ENCODE data around the gene SAMD4B.
"Not testable (repeated sequence)": the region's sequence is repeated elsewhere in the genome, so short reads cannot be mapped to it uniquely, and the experiment has no call there.

Gene SAMD4B

DNA sequence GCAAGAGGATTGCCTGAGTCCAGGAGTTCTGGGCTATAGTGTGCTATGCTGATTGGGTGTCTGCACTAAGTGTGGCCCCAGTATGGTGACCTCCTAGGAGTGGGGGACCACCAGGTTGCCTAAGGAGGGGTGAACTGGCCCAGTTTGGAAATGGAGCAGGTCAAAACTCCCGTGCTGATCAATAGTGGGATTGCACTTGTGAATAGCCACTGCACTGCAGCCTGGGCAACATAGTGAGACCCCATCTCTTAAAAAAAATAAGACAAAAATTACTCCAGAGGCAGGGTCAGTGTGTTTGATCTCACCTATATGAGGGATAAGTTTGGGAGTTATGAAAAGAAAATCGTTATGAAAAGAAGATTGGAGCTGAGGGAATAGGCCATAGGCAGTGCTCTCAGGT is 27.0 kb downstream of the SAMD4B start:
- DNase-seq: no peak

DNA sequence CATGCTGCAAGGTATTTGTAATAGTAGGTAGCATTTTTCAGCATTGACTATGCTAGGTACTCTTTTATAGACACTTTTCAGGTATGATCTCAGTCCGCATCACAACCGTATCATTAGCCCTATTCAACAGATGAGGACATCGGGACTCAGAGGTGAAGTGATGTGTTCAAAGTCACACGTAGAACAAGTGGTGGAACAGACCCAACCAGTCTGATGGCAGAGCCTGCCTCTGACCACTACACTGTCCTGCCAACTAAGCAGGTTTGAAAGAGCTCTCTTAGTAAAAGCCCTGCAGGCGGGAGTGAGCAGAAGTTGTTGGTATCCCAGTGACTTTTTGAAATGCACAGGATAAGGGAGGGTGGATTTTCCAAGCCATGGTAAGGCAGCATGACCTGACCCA is 28.5 kb downstream of the SAMD4B start:
- no peak for DNase-seq

DNA sequence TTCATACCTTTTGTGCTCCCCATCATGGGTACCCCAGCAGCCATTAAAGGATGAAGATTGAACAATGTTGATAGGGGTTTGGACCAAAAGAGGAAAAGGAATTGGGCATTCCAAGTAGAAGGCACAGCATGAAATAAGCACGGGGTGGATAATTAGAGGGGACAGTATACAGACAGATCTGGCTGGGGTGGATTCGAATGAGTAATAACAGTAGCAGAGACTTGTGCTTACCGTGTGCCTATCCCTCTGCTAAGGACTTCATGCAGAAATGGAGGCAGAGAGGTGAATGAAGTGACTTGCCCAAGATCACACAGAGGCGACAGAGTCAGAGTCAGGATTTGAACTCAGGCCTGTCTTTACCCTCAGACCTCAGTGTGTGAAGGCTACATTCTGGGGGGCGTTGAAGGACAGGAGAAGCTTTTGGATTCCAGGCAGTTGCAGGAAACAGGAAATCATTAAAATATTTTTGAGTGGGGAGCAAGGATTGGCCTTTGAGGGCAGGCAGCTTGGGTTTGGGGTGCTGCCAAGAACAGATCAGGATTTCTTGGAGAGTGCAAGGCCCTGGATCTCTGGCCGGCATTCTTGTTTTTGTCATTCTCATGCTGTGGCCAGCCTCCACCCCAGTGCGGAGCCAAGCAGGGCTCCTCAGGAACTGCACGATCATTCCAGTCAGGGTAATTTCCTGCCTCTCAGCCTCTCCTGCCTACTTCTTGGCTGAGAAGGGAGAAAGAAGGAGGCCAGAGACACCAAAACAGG is 30.0 kb downstream of the SAMD4B start:
- peak; percentile 70 for DNase-seq

- DNase-seq: no peak
Observed at GRCh38 chr19:39372941-39373340, 30.7 kb downstream of the SAMD4B start.

GRCh38 chr19:39375929-39376328 is 33.7 kb downstream of the SAMD4B start:
- no peak for DNase-seq

DNA sequence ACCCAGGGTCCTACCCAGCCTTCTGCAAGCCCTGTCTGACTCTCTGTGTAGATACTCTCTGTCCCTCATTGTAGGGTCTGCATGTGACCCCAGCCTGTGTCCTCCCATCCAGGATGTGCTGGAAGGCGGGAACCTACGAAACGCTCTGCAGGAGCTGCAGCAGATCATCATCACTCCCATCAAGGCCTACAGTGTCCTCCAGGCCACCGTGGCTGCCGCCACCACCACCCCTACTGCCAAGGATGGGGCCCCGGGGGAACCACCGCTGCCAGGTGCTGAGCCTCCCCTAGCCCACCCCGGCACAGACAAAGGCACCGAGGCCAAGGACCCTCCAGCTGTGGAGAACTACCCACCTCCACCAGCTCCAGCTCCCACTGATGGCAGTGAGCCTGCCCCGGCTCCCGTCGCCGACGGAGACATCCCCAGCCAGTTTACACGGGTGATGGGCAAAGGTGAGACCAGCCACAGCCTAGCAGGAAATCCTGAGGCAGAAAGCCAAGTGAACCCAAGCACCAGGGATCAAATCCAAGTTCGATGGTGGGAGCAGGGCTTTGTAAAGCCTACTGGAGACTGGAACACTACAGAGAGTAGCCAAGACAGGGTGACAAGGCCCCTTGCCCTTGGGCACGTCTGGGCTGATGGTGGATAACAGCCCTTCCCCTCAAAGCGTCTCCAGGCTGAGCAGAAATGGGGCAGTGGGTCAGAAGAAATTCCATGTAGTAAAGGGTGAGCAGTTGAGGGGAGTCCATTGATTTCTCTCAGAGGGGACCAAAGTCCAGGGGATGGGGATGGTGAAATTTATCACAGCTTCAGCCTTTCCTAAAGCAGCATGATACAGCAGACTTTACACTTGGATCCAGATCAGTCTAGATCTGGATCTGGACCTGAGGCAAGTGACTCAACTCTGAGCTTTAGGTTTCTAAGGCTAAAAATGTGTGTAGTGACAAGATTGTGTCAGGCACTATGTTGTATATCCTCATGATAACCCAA is 35.4 kb downstream of the SAMD4B start:
- DNase-seq: no peak

DNA sequence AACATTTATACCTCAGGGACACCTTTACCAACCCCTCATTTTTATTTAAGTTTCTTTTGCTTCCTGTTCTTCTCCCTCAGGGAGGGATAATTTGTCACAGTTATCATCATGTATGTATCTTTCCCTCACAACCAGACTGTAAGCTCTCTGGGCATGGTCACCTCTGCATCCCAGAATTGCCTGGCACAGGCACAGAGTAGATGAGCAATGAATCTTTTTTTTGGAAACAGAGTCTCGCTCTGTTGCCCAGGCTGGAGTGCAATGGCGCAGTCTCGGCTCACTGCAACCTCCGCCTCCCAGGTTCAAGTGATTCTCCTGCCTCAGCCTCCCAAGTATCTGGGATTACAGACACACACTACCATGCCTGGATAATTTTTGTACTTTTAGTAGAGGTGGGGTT is 37.1 kb downstream of the SAMD4B start:
- not testable (repeated sequence) for DNase-seq

DNA sequence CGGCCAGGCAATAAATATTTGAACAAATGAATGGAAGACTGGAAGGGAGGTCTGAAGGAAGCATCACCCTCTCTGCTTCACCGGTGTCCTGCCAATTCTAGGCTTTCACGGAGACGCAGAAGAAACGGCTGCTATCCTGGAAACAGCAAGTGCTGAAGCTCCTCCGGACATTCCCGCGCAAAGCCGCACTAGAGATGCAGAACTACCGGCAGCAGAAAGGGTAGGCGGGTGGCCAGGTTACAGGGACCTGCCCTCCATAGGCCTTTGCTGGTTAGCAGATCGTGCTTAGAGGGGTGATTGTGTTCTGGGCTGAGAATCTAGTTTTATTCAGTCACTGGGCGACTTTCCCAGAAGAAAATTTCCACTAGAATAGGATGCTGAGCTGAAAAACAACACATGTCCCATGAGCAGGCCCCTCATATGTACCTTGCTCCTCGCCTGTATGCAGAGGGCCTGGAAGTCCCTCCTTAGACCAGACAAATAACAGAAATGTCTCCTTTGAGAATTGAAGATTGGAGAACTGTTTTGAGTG is 37.7 kb downstream of the SAMD4B start:
- DNase-seq: peak; percentile 52

GRCh38 chr19:39380521-39381502 is 38.6 kb downstream of the SAMD4B start:
- no peak for DNase-seq

GRCh38 chr19:39381910-39382611 is 39.8 kb downstream of the SAMD4B start:
- DNase-seq: no peak

DNA sequence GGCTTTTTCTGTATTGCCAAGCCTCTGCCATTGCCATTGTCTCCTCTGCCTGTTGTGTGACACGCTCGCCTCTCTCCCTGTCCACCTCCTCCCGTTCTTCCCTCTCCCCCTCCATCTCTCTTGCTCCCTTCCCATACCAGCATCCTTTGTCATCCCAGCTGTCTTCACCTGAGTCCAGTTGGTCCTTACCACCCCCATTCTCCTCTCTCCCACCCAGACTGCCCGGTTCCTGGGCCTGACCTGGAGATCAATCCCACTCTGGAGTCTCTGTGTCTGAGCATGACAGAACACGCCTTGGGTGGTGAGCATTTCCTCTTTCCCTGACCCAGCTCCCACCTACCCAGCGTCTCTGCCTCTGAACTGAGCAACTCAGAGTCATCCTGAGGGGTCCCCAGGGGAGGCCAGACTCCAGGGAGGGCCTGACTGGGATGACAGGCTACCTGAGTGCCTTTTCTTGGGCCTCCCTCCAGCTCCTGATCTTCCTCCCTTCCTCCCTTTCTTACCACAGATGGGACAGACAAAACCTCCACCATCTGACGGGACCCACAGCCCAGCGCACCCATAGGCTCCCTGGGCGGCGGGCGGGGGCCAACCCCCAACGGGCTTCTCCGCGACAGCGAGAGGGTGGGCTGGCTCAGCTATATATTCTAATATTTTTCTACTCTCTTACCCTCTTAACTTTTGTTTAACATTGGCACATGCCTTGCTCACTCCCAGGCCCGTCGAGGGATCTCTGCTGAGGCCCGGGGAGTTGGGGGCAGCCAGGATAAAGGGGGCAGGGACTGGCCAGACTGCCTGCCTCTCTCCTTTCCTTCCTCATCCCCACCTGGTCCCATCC is 41.0 kb downstream of the SAMD4B start:
- no peak for DNase-seq

DNA sequence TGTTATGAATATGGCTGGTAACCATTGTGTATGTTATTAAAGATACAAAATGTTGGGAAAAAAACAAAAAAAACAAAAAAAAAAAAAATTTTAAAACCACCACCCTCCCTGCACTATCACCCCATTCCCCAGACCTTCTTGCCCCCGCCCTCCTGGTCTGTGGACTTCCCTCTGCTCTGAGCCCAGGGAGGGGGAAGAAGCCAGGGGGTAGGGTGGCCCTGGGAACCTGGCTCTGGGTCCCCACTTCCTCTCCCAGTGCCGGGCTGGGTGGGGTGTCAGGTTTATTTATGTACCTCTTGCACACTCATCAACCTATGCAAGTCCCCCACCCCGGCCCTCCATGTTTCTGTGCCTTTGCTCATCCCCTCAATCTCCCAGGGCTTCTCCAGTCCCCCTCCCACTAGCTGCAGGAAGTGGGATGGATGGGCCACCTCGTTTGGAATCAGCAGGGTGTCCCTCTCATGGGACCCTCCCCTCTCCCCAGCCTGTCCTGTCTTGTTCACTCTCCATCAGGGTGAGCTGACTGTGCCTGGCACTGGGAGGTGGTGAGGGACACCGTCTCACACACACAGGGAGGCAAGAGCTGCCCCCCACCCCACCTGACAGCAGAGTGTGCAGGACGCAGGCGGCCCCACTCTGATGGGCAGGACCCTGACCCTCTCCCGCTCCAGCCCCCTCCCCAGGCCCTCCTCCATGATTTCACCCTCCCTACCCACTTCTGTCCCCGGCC is 42.8 kb downstream of the SAMD4B start:
- DNase-seq: no peak

DNA sequence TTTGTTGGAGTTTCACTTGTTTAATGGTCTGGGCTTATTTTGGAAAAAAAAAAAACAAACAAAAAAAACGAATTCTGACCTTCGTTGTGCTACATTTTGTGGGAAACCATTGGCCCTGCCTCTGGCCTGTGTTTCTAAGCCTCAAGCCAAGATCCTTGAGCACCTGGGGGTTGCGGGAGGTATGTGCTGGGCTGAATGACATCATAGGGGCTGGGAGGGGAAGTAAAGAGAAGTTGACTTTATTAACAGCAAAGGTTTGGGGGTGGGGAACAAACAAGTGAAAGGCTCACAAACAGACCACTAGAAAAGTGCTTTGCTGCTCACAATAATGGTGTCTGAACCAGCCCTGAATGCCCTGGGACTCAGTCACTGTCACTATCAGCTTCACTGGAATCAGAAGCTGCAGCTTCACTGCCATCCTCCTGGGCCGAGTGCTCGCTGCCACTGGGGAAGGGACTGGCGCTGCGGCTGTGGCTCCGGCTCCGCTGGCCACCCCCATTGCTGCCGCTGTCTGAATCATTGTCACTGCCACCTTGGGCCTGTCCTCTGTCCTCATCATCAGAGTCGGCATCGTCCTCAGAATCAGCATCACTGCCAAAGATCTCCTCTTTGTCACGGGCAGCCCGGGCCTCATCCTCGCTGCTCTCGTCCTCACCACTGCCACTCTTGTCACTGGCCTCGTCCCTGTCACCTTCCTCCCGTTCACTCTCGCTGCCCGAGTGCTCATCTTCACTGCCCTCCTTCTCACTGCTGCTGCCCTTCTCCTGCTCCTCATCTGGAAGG is 43.6 kb downstream of the SAMD4B start:
- DNase-seq: no peak

DNA sequence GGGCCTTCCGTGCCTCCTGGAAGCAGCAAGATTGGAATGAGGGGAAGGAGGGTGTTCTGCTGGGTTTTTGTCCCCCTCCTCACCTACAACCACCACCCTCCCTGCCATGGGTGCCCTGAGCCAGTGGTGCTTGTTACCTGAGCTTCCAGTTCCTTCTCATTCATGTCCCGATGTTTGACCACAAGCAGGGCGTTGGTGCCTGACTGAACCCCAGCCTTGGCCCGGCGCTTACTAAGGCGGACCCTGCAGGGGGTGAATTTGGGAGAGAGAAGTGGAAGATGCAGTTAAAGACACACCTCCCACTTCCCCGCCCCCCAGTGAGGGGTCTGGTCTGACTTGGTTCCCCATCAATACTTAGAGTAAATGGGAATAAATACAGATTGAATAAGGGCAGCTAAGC is 44.3 kb downstream of the SAMD4B start:
- DNase-seq: no peak

- no peak for DNase-seq
Observed at GRCh38 chr19:39388657-39389056, 46.4 kb downstream of the SAMD4B start.

GRCh38 chr19:39389631-39390414 is 47.6 kb downstream of the SAMD4B start:
- DNase-seq: no peak

- no peak for DNase-seq
Observed at GRCh38 chr19:39390451-39390750, 48.2 kb downstream of the SAMD4B start.

- peak; percentile 100 for DNase-seq
Observed at GRCh38 chr19:39390751-39391437, 48.7 kb downstream of the SAMD4B start, which contains the start of the genes MED29 and PAF1. Gene MED29, plus strand, starts transcription at chr19:39391378. Its CDS starts 45 bp downstream, at chr19:39391423. Gene PAF1, minus strand, starts transcription at chr19:39391106. Its CDS starts 242 bp downstream, at chr19:39390864.

All from midbrain (tissue), 1 donor.